Keratinocyte (primary cell): ENCODE results near the gene TMEM30B. TPM values are rescaled to one million over a fixed set of nuclear protein-coding genes. Genes with fewer than 3 reads are reported as not detected.
A peak's percentile ranks its signal among the peaks of the same experiment; 100 is the strongest.

Source experiments
- DNase-seq: peaks from one replicate; pipeline ENCODE4 v3.0.0-alpha.2; 2011; ENCODE audit warnings: low read depth, missing footprints, low spot score
- FAIRE-seq: peaks from 2 replicates; lab custom pipeline; 2011; peaks lifted over from hg19 to GRCh38; lab: Jason Lieb, UNC
- H2AFZ ChIP-seq: 2 replicates; pipeline ENCODE4 v1.6.0; 2012; ENCODE audit warnings: low read length, control low read depth, inconsistent platforms; ENCODE audit not compliant: control insufficient read depth
- H3K27ac ChIP-seq: 2 replicates; pipeline ENCODE4 v1.5.1; 2011; ENCODE audit warnings: low read length; ENCODE audit not compliant: control insufficient read depth, insufficient read depth
- H3K27me3 ChIP-seq: 3 replicates; pipeline ENCODE4 v1.6.0; 2011; ENCODE audit warnings: low read length; ENCODE audit not compliant: control insufficient read depth, insufficient read depth; ENCODE audit errors: extremely low read depth
- H3K36me3 ChIP-seq, 2 experiments: 2 replicates in 1 of 2; 3 replicates in 1 of 2; pipeline ENCODE4 v1.5.1; 2011; ENCODE audit warnings: low read length in 2 of 2, mild to moderate bottlenecking in 1 of 2; ENCODE audit not compliant: control insufficient read depth in 2 of 2, insufficient read depth in 2 of 2; ENCODE audit errors: extremely low read depth in 1 of 2
- H3K4me1 ChIP-seq: 3 replicates; pipeline ENCODE4 v1.5.1; 2011; ENCODE audit warnings: low read length; ENCODE audit not compliant: control insufficient read depth, insufficient read depth; ENCODE audit errors: extremely low read depth
- H3K4me2 ChIP-seq: 3 replicates; pipeline ENCODE4 v1.6.0; 2011; ENCODE audit warnings: low read depth, low read length; ENCODE audit not compliant: control insufficient read depth, insufficient read depth; ENCODE audit errors: extremely low read depth
- H3K4me3 ChIP-seq, 3 experiments: fragments of 200-600 bp in 1 of 3; sonication (generic) in 1 of 3; 2 replicates in 2 of 3; 3 replicates in 1 of 3; pipeline ENCODE4 v1.5.1; 2011 to 2016; ENCODE audit warnings: low read length in 3 of 3, mild to moderate bottlenecking in 3 of 3, control low read depth in 2 of 3, inconsistent platforms in 1 of 3, low read depth in 1 of 3, mixed read lengths in 1 of 3, mixed run types in 1 of 3, moderate library complexity in 1 of 3; ENCODE audit not compliant: control insufficient read depth in 2 of 3, insufficient read depth in 2 of 3; ENCODE audit errors: extremely low read depth in 1 of 3
- H3K79me2 ChIP-seq: 2 replicates; pipeline ENCODE4 v1.6.0; 2012; ENCODE audit warnings: low read length; ENCODE audit not compliant: control insufficient read depth, insufficient read depth
- H3K9ac ChIP-seq: 3 replicates; pipeline ENCODE4 v1.6.0; 2011; ENCODE audit warnings: low read length; ENCODE audit not compliant: control insufficient read depth, insufficient read depth; ENCODE audit errors: extremely low read depth
- H3K9me1 ChIP-seq: 3 replicates; pipeline ENCODE4 v1.6.0; 2011; ENCODE audit warnings: low read length; ENCODE audit not compliant: control insufficient read depth, insufficient read depth; ENCODE audit errors: extremely low read depth
- H3K9me3 ChIP-seq: 2 replicates; pipeline ENCODE4 v1.5.1; 2012; ENCODE audit warnings: low read depth, low read length; ENCODE audit not compliant: control insufficient read depth
- H4K20me1 ChIP-seq: 3 replicates; pipeline ENCODE4 v1.6.0; 2011; ENCODE audit warnings: low read length; ENCODE audit not compliant: control insufficient read depth, insufficient read depth; ENCODE audit errors: extremely low read depth
- EZH2 ChIP-seq: IDR thresholded peaks from one replicate; pipeline ENCODE4 v1.6.1; 2012; ENCODE audit warnings: inconsistent platforms, mild to moderate bottlenecking, low read length, moderate library complexity
- dilution Hi-C: fragments of 300-500 bp; cut with MboI; formaldehyde crosslinking; loops from one replicate; pipeline ENCODE4 v1.7.0; 2020; ENCODE audit warnings: low sequenced_read_pairs; ENCODE audit not compliant: extremely low pct_ligation_motif_present
- polyA plus RNA-seq, 5 experiments: library from polyadenylated mRNA; depleted of rRNA in 3 of 5; stranded (reverse) in 3 of 5; stranded (forward) in 1 of 5; unstranded in 1 of 5; fragments of >200 nt; gene quantifications; 1 replicate in 1 of 5; 2 replicates in 3 of 5; 3 replicates in 1 of 5; pipeline versions ENCODE4 v1.2.1 to v1.2.3, GENCODE V29; 2011 to 2012; ENCODE audit warnings: missing spikeins in 2 of 5, low read depth in 1 of 5, low replicate concordance in 1 of 5
- TF ChIP-seq, protein P1 (sequence below), 3 experiments: IDR thresholded peaks in 1 of 3; conservative IDR thresholded peaks in 1 of 3; optimal IDR thresholded peaks in 1 of 3; 2 replicates in 2 of 3; 3 replicates in 1 of 3; pipeline versions ENCODE3 to v1.5.1; 2011; ENCODE audit warnings: low read length in 3 of 3, mild to moderate bottlenecking in 3 of 3, moderate library complexity in 2 of 3, control low read depth in 1 of 3, inconsistent platforms in 1 of 3; ENCODE audit not compliant: insufficient read depth in 2 of 3; ENCODE audit errors: extremely low read depth in 1 of 3

Gene TMEM30B
- polyA plus RNA-seq, 1 donor (not counting 4 experiments of a cell fraction or from before 2014, with no cell fraction given) = 8.1 TPM

DNA sequence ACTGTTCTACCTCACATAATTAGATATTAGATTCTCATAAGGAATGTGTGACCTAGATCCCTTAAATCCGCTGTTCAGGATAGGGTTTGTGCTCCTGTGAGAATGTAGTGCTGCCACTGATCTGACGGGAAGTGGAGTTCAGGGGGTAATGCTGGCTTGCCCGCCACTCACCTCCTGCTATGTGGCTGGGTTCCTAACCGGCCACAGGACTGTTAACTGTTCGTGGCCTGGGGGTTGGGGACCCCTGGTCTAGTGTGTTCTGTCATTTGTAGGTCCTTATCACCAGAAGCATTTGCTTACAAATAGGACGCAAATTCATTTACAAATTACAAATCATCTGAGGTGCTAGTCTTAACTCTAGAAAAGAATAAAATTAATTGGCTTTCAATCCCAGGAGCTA, 16.4 kb upstream of the TMEM30B start:
- no peak for FAIRE-seq
- no peak overlapping the region for H3K27ac ChIP-seq

GRCh38 chr14:61296719-61297502, 15.8 kb upstream of the TMEM30B start:
- Histone ChIP-seq H4K20me1 (no peaks in the 10 kb centered on the region), H3K9me3 (no peaks in the 10 kb centered on the region), H3K36me3 (no peaks in the 10 kb centered on the region), H2AFZ (no peak overlapping the region), H3K9me1 (no peaks in the 10 kb centered on the region), H3K4me2 (no peak overlapping the region), H3K4me3 (no peak overlapping the region), H3K4me1 (no peaks in the 10 kb centered on the region), H3K27me3 (no peaks in the 10 kb centered on the region), H3K9ac (no peak overlapping the region), H3K27ac (no peak overlapping the region), H3K79me2 (no peaks in the 10 kb centered on the region)
- DNase-seq (no peak), FAIRE-seq (peak; percentile 69)
- TF ChIP-seq EZH2 = no peak
- TF ChIP-seq, protein P1, sequence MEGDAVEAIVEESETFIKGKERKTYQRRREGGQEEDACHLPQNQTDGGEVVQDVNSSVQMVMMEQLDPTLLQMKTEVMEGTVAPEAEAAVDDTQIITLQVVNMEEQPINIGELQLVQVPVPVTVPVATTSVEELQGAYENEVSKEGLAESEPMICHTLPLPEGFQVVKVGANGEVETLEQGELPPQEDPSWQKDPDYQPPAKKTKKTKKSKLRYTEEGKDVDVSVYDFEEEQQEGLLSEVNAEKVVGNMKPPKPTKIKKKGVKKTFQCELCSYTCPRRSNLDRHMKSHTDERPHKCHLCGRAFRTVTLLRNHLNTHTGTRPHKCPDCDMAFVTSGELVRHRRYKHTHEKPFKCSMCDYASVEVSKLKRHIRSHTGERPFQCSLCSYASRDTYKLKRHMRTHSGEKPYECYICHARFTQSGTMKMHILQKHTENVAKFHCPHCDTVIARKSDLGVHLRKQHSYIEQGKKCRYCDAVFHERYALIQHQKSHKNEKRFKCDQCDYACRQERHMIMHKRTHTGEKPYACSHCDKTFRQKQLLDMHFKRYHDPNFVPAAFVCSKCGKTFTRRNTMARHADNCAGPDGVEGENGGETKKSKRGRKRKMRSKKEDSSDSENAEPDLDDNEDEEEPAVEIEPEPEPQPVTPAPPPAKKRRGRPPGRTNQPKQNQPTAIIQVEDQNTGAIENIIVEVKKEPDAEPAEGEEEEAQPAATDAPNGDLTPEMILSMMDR (optimal IDR thresholded peaks at IDR 0.05 in 1 of 3, IDR thresholded peaks at IDR 0.05 in 1 of 3, conservative IDR thresholded peaks at IDR 0.05 in 1 of 3; ENCODE audit: extremely low read depth in 1 of 3, insufficient read depth in 2 of 3, low read length in 3 of 3) = peak in 2 of 3 experiments; percentile 50 to 56
- dilution Hi-C loops = no loop called here

More for the DNA sequence above, 16.4 kb upstream of the TMEM30B start:
- Histone ChIP-seq H3K9ac (no peak overlapping the region), H3K79me2 (no peaks in the 10 kb centered on the region), H3K9me3 (no peaks in the 10 kb centered on the region), H4K20me1 (no peaks in the 10 kb centered on the region), H3K4me3 (no peak overlapping the region), H3K36me3 (no peaks in the 10 kb centered on the region), H3K27me3 (no peaks in the 10 kb centered on the region), H3K4me1 (no peaks in the 10 kb centered on the region), H2AFZ (no peak overlapping the region), H3K9me1 (no peaks in the 10 kb centered on the region), H3K4me2 (no peak overlapping the region)
- DNase-seq = no peak
- dilution Hi-C loops = no loop called here
- TF ChIP-seq EZH2 = no peak
- TF ChIP-seq, protein P1 (optimal IDR thresholded peaks at IDR 0.05 in 1 of 3, IDR thresholded peaks at IDR 0.05 in 1 of 3, conservative IDR thresholded peaks at IDR 0.05 in 1 of 3; ENCODE audit: extremely low read depth in 1 of 3, insufficient read depth in 2 of 3, low read length in 3 of 3) = no peak
